ENCODE data around the gene PACSIN3. TPM values are rescaled to one million over a fixed set of nuclear protein-coding genes. Genes with fewer than 3 reads are reported as not detected.

The PACSIN3 gene
- total RNA-seq, 2 donors from 2014 or later = 107 to 186 TPM

DNA sequence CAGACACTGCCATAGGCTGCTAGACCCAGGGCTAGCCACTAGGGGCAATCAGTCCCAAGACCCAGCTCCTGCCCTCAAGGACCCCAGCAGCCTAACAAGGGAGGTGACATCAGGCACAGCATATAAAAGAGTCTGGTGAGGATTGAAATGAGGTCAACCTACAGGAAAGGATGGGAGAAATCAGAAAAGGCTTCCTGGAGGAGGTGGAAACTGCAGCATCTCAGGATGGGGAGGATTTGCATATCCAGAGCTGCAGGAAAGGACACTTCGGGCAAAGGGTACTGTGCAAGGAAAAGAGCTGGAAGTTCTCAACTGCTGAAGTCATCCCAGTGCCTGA lies 6.6 kb downstream of the PACSIN3 start:
- Histone ChIP-seq H3K27me3 (no peaks in the 10 kb centered on the region), H3K27ac (peak overlapping the region in 1 of 2 donors; percentile 99), H3K9me3 (no peaks in the 10 kb centered on the region), H3K4me1 (peaks cover 0 to 80% of the 10 kb centered on the region in 2 donors), H3K4me3 (no peak overlapping the region), H3K36me3 (peaks cover 39% of the 10 kb centered on the region)
- TF ChIP-seq, protein P1, sequence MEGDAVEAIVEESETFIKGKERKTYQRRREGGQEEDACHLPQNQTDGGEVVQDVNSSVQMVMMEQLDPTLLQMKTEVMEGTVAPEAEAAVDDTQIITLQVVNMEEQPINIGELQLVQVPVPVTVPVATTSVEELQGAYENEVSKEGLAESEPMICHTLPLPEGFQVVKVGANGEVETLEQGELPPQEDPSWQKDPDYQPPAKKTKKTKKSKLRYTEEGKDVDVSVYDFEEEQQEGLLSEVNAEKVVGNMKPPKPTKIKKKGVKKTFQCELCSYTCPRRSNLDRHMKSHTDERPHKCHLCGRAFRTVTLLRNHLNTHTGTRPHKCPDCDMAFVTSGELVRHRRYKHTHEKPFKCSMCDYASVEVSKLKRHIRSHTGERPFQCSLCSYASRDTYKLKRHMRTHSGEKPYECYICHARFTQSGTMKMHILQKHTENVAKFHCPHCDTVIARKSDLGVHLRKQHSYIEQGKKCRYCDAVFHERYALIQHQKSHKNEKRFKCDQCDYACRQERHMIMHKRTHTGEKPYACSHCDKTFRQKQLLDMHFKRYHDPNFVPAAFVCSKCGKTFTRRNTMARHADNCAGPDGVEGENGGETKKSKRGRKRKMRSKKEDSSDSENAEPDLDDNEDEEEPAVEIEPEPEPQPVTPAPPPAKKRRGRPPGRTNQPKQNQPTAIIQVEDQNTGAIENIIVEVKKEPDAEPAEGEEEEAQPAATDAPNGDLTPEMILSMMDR (IDR thresholded peaks at IDR 0.05) = peak in 1 of 2 donors; percentile 51
- no peak for DNase-seq (ENCODE audit: low spot score)

DNA sequence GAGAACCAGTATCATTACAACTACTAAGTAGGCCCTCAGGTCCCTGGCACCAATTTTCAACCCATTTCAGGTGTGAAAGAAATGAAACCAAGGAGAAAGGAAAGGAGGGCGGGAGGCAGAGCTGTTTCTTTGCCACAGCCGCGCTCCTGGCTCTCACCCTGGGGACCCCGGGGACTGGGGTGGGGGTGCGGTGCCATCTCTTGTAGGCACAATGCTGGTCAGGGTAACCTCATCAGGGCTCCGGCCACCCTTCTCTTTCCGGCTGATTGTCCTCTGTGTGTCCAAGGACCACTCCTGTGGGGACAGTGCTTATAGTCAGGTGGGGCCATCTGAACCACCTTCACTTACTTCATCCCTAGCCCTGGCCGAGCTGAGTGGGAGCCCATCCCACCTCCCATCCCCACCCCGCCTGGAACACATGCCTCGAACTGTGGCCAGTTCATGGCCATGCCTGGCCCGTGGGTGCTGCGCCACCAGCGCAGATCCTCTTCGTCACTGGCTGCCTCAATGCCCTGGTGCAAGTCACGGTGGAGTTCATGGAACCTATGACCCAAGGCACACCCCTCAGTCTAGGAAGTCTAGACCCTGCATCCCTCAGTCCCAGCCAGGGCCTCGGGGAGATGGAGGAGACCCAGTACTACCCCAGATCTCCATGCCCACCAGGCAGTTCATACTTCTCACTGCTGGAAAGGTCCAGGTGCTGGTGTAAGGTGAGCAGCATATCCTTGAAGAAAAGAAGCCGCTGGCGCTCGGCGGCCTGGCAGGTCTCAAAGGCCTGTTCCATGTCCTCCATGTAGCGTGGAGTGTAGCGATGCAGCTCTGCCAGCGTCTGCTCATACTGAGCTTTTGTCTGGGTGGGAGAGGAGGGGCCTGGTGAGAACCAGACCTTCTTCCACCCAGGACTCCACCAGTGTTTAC lies 7.2 kb downstream of the PACSIN3 start:
- peak overlapping the region; percentile 99 for H3K27ac ChIP-seq
- peaks cover 42% of the 10 kb centered on the region for H3K36me3 ChIP-seq
- H3K4me3 ChIP-seq = no peak overlapping the region
- no peaks in the 10 kb centered on the region for H3K9me3 ChIP-seq
- H3K27me3 ChIP-seq = no peaks in the 10 kb centered on the region
- TF ChIP-seq, protein P1 (IDR thresholded peaks at IDR 0.05) = no peak
- H3K4me1 ChIP-seq = peaks cover 0 to 75% of the 10 kb centered on the region in 2 donors
- no peak for DNase-seq (ENCODE audit: low spot score)

DNA sequence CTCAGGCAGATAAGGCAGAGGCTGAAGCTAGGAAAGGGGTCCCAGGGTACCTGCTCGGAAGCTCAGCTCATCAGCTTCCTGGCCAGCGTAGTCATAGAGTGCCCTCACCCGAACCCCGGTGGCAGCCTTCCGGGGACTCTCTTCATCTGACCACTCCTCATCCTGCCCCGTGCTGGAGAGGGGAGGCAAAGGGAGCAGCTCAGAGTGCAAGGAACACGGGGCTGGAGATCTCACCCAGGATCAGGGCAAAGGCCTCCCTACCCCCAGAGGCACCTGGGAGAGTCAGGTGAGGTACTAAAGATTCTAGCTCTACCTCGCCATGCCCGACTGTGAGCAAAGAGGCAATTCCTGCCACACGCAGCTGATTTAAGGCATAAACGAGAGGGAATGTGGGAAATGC lies 7.9 kb downstream of the PACSIN3 start:
- Histone ChIP-seq H3K4me3 (no peak overlapping the region), H3K27ac (peak overlapping the region; percentile 99), H3K4me1 (peaks cover 0 to 74% of the 10 kb centered on the region in 2 donors), H3K27me3 (no peaks in the 10 kb centered on the region), H3K36me3 (peaks cover 49% of the 10 kb centered on the region), H3K9me3 (no peaks in the 10 kb centered on the region)
- DNase-seq (ENCODE audit: low spot score) = no peak
- TF ChIP-seq, protein P1 (IDR thresholded peaks at IDR 0.05) = no peak

DNA sequence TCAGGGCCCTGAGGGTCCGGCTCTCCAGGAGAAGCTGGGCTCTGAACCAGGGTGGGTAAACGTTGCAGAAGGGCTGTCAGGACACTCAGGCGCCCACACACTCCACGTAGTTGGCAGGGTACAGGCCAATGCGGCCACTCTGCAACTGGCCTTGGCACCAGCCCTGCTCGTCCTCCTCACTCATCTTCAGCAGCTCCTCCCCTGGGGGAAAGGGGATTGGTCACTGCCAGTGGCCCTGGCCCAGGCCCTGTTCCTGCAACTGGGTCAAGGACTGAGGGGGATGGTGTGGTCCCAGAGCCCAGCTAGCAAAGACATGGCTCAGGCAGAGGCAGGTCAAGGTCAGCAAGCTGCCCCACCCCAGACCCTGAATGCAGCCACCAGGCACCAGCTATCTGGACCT lies 8.4 kb downstream of the PACSIN3 start:
- no peak for DNase-seq (ENCODE audit: low spot score)
- Histone ChIP-seq H3K27me3 (no peaks in the 10 kb centered on the region), H3K27ac (peak overlapping the region; percentile 99), H3K9me3 (no peaks in the 10 kb centered on the region), H3K4me1 (peaks cover 0 to 74% of the 10 kb centered on the region in 2 donors), H3K4me3 (peak overlapping the region in 1 of 2 donors; percentile 72), H3K36me3 (peaks cover 54% of the 10 kb centered on the region)
- TF ChIP-seq, protein P1 (IDR thresholded peaks at IDR 0.05) = no peak

DNA sequence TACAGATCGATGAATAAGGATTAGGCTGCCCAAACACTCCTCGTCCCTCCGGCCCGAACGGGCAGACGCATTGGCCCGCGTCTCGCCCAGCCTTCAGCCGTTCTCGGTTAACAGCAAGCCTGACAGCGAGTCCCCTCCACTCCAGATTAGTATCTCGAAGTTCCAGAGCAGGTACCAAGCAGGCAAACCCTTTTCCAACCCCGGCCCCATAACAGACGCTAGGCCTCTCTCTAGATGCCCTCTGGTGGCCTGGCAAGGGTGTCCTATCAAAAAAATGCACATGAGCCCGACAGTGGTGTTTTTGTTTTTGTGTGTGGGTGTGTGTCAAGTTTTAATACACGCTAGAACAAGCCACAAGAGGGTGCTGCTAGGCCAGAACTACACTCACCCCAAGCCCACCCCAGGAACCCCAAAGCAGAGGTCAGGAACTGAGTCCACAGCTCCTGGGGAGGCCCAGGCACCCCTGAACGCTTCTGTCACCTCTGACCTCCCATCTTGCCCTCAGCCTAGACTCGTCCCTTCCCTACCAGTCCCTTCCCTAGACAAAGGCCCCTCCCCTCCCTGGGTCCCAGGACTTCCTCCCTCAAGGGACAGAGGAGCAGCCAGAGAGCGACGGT lies 8.9 kb downstream of the PACSIN3 start:
- Histone ChIP-seq H3K4me1 (peaks cover 0 to 74% of the 10 kb centered on the region in 2 donors), H3K36me3 (peaks cover 59% of the 10 kb centered on the region), H3K27ac (peak overlapping the region; percentile 99), H3K4me3 (peak overlapping the region; percentile 72 to 97), H3K27me3 (no peaks in the 10 kb centered on the region), H3K9me3 (no peaks in the 10 kb centered on the region)
- TF ChIP-seq, protein P1 (IDR thresholded peaks at IDR 0.05) = peak; percentile 47 to 76
- peak; percentile 80 for DNase-seq (ENCODE audit: low spot score)

All from right atrium auricular region (tissue), 2 donors.